DND-41 (cell line): Measurements from ENCODE around the gene FAM151A.

ENCODE experiments used
- ATAC-seq: fragments of 200-7000 bp; cut with Tn5 transposase; 3 replicates; pipeline ENCODE4 v1.9.1; 2021; ENCODE audit warnings: low read depth; ENCODE audit not compliant: insufficient read depth
- DNase-seq: peaks from one replicate; pipeline ENCODE4 v3.0.0-alpha.2; 2020
- H2AFZ ChIP-seq: 2 replicates; pipeline ENCODE4 v1.6.0; 2012; ENCODE audit warnings: low read depth, low read length
- H3K27ac ChIP-seq: 2 replicates; pipeline ENCODE4 v1.5.1; 2012; ENCODE audit warnings: low read length, inconsistent platforms
- H3K27me3 ChIP-seq: fragments of 200-600 bp; sonication (generic); 2 replicates; pipeline ENCODE4 v1.6.0; 2012; ENCODE audit warnings: low read length, mild to moderate bottlenecking, inconsistent platforms; ENCODE audit not compliant: insufficient read depth, poor library complexity
- H3K36me3 ChIP-seq: 2 replicates; pipeline ENCODE4 v1.5.1; 2012; ENCODE audit warnings: low read length, inconsistent platforms; ENCODE audit not compliant: insufficient read depth
- H3K4me1 ChIP-seq: 2 replicates; pipeline ENCODE4 v1.5.1; 2012; ENCODE audit warnings: mild to moderate bottlenecking, low read length; ENCODE audit not compliant: insufficient read depth
- H3K4me2 ChIP-seq: 2 replicates; pipeline ENCODE4 v1.6.0; 2012; ENCODE audit warnings: mild to moderate bottlenecking, moderate library complexity, low read length, inconsistent platforms; ENCODE audit not compliant: insufficient read depth
- H3K4me3 ChIP-seq, 2 experiments: fragments of 200-600 bp in 1 of 2; shearing (Covaris generic) in 1 of 2; 2 replicates each; pipeline ENCODE4 v1.5.1; 2012 to 2016; ENCODE audit warnings: inconsistent platforms in 2 of 2, low read length in 2 of 2, mild to moderate bottlenecking in 2 of 2, low read depth in 1 of 2, moderate library complexity in 1 of 2
- H3K79me2 ChIP-seq: 2 replicates; pipeline ENCODE4 v1.6.0; 2012; ENCODE audit warnings: low read length, inconsistent platforms; ENCODE audit not compliant: insufficient read depth
- H3K9ac ChIP-seq: 2 replicates; pipeline ENCODE4 v1.6.0; 2012; ENCODE audit warnings: low read depth, mild to moderate bottlenecking, inconsistent platforms, low read length, moderate library complexity
- H3K9me3 ChIP-seq: 2 replicates; pipeline ENCODE4 v1.5.1; 2012; ENCODE audit warnings: low read length, moderate library complexity, mild to moderate bottlenecking, inconsistent platforms; ENCODE audit not compliant: insufficient read depth, severe bottlenecking
- H4K20me1 ChIP-seq: 2 replicates; pipeline ENCODE4 v1.6.0; 2012; ENCODE audit warnings: low read length; ENCODE audit not compliant: insufficient read depth
- CTCF ChIP-seq: IDR thresholded peaks from 2 replicates; pipeline ENCODE4 v1.5.1; 2012; ENCODE audit warnings: borderline replicate concordance, low read length, moderate library complexity, mild to moderate bottlenecking; ENCODE audit not compliant: poor library complexity, severe bottlenecking; ENCODE audit errors: extremely low read depth
- EZH2 ChIP-seq: IDR thresholded peaks from 3 replicates; pipeline ENCODE4 v1.6.1; 2012; ENCODE audit warnings: borderline replicate concordance, low read depth, mild to moderate bottlenecking, moderate library complexity, low read length, inconsistent platforms; ENCODE audit not compliant: severe bottlenecking

Gene FAM151A

GRCh38 chr1:54574158-54574778, 49.1 kb downstream of the FAM151A start:
- H3K4me2 ChIP-seq = no peak overlapping the region
- no peaks in the 10 kb centered on the region for H3K36me3 ChIP-seq
- TF ChIP-seq CTCF (no peak), EZH2 (no peak)
- DNase-seq = no peak
- no peak overlapping the region for H2AFZ ChIP-seq
- H3K4me1 ChIP-seq = no peaks in the 10 kb centered on the region
- H3K27me3 ChIP-seq = no peaks in the 10 kb centered on the region
- no peaks in the 10 kb centered on the region for H3K9me3 ChIP-seq
- no peaks in the 10 kb centered on the region for H3K79me2 ChIP-seq
- H3K4me3 ChIP-seq = no peak overlapping the region
- H3K9ac ChIP-seq = no peak overlapping the region
- no peak for ATAC-seq
- H4K20me1 ChIP-seq = no peaks in the 10 kb centered on the region
- H3K27ac ChIP-seq = no peak overlapping the region

- DNase-seq = no peak
- Histone ChIP-seq H2AFZ (no peak overlapping the region), H4K20me1 (no peaks in the 10 kb centered on the region), H3K27me3 (no peaks in the 10 kb centered on the region), H3K4me2 (no peak overlapping the region), H3K36me3 (no peaks in the 10 kb centered on the region), H3K4me1 (no peaks in the 10 kb centered on the region), H3K27ac (no peak overlapping the region), H3K9ac (no peak overlapping the region), H3K4me3 (no peak overlapping the region), H3K9me3 (no peaks in the 10 kb centered on the region), H3K79me2 (no peaks in the 10 kb centered on the region)
- TF ChIP-seq EZH2 (no peak), CTCF (no peak)
- no peak for ATAC-seq
These were observed 50.8 kb downstream of the FAM151A start for GRCh38 chr1:54572542-54572850.

- ATAC-seq (no peak), DNase-seq (no peak)
- Histone ChIP-seq H3K27ac (no peak overlapping the region), H3K4me1 (no peaks in the 10 kb centered on the region), H3K36me3 (no peaks in the 10 kb centered on the region), H3K9me3 (no peaks in the 10 kb centered on the region), H3K4me2 (no peak overlapping the region), H3K79me2 (no peaks in the 10 kb centered on the region), H3K4me3 (no peak overlapping the region), H3K27me3 (no peaks in the 10 kb centered on the region), H4K20me1 (no peaks in the 10 kb centered on the region), H2AFZ (no peak overlapping the region), H3K9ac (no peak overlapping the region)
- TF ChIP-seq CTCF (no peak), EZH2 (no peak)
These were observed 51.4 kb downstream of the FAM151A start for GRCh38 chr1:54571803-54572541.
